ENCODE data around the gene GRPR. TPM values are rescaled to one million over a fixed set of nuclear protein-coding genes. Genes with fewer than 3 reads are reported as not detected.
"Not testable (repeated sequence)": the region's sequence is repeated elsewhere in the genome, so short reads cannot be mapped to it uniquely, and the experiment has no call there.

Gene GRPR
- total and polyA plus RNA-seq, 9 donors, result 0.48 to 0.81 (median 0.68) TPM

DNA sequence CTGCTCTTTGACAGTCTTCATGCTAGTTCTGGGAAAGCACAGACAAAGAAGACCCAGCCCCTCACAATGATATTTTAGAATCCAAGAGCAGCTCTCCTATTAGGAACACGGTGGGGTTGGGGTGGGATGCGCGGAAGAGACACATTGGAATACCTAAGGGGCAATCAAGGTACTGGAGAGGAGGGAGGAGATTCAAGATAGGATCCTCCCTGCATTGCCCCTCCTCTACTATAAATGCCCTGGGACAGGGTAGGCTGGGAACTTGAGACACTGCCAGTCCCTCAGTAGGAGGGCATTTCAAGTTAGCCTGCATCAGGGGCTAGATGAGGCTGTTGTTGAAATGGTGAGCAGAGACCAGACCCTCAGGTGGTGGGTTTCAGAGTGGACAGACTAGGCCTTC is 49.0 kb downstream of the GRPR start:
- H3K27me3 ChIP-seq (ENCODE audit: control insufficient read depth, insufficient read depth, low read length), result peaks cover 49% of the 10 kb centered on the region
- DNase-seq, result no peak
- H3K27ac ChIP-seq (ENCODE audit: low read length), result no peak overlapping the region
- no peaks in the 10 kb centered on the region for H3K36me3 ChIP-seq (ENCODE audit: control insufficient read depth, insufficient read depth, low read length)
- H3K4me3 ChIP-seq (ENCODE audit: low read length), result no peak overlapping the region
- no peaks in the 10 kb centered on the region for H3K9me3 ChIP-seq (replicated peaks; ENCODE audit: control insufficient read depth, low read depth, low read length)
- no peaks in the 10 kb centered on the region for H3K4me1 ChIP-seq (ENCODE audit: control insufficient read depth, insufficient read depth, low read length)
- no CpG with 5 or more reads among the region's 3 CpGs for WGBS (ENCODE audit: insufficient coverage)

DNA sequence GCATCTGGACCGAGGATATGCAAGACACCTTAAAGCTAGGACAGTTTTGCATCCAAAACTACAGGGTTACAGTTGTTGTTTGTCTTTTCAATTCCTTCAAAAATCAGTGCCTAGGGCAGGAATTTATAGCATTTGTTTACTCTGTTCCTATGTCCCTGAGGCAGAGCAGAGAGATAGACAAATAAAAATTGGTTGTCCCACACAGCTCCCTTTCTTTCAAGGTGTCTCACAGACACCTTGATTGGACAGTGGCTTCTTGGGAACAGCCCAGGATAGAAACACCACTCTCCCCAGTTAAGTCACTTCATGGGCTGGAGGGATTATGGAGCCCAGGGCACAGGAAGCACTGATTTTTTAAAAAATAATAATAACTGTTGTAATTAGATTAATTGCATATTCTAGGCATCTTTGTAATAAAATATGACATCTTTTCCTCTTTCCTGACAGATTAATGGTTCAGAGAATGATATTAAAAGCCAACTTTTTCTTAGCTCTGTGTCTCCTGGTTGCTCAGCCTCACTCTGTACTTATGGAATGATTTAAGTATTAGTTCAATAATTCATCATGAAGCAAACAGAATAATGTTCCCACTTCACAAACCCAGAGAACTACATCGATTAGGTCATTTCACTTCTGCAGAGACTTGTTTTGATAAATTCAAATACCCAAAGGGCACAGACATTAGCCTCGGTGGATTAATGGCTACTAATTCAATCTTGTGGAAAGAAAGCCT is 52.1 kb downstream of the GRPR start:
- H3K4me1 ChIP-seq (ENCODE audit: control insufficient read depth, insufficient read depth, low read length), result no peaks in the 10 kb centered on the region
- H3K4me3 ChIP-seq (ENCODE audit: low read length), result no peak overlapping the region
- no peaks in the 10 kb centered on the region for H3K9me3 ChIP-seq (replicated peaks; ENCODE audit: control insufficient read depth, low read depth, low read length)
- H3K27ac ChIP-seq (ENCODE audit: low read length), result no peak overlapping the region
- H3K36me3 ChIP-seq (ENCODE audit: control insufficient read depth, insufficient read depth, low read length), result no peaks in the 10 kb centered on the region
- DNase-seq, result no peak
- no CpG with 5 or more reads among the region's 3 CpGs for WGBS (ENCODE audit: insufficient coverage)
- H3K27me3 ChIP-seq (ENCODE audit: control insufficient read depth, insufficient read depth, low read length), result peaks cover 23% of the 10 kb centered on the region

- WGBS (ENCODE audit: insufficient coverage), result no CpG with 5 or more reads among the region's 2 CpGs
- Histone ChIP-seq H3K27me3 (ENCODE audit: control insufficient read depth, insufficient read depth, low read length) (peaks cover 15% of the 10 kb centered on the region), H3K4me3 (ENCODE audit: low read length) (no peak overlapping the region), H3K9me3 (replicated peaks; ENCODE audit: control insufficient read depth, low read depth, low read length) (no peaks in the 10 kb centered on the region), H3K27ac (ENCODE audit: low read length) (no peak overlapping the region), H3K4me1 (ENCODE audit: control insufficient read depth, insufficient read depth, low read length) (no peaks in the 10 kb centered on the region), H3K36me3 (ENCODE audit: control insufficient read depth, insufficient read depth, low read length) (no peaks in the 10 kb centered on the region)
- DNase-seq, result no peak
Measured at GRCh38 chrX:16177260-16177659, 53.9 kb downstream of the GRPR start.

DNA sequence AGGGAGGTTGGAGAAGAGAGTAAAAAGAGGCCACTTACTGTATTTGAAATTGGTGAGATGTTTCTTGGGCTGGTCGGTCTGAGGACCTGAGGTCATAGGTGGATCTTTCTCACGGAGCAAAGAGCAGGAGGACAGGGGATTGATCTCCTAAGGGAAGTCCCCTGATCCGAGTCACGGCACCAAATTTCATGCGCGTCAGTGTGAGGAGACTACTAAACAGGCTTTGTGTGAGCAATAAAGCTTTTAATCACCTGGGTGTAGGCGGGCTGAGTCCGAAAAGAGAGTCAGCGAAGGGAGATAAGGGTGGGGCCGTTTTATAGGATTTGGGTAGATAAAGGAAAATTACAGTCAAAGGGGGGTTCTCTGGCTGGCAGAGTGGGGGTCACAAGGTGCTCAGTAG is 60.5 kb downstream of the GRPR start:
- H3K4me1 ChIP-seq (ENCODE audit: control insufficient read depth, insufficient read depth, low read length); H3K9me3 ChIP-seq (replicated peaks; ENCODE audit: control insufficient read depth, low read depth, low read length); H3K4me3 ChIP-seq (ENCODE audit: low read length); DNase-seq; H3K36me3 ChIP-seq (ENCODE audit: control insufficient read depth, insufficient read depth, low read length); H3K27ac ChIP-seq (ENCODE audit: low read length): not testable (repeated sequence)
- H3K27me3 ChIP-seq (ENCODE audit: control insufficient read depth, insufficient read depth, low read length), result peaks cover 10% of the 10 kb centered on the region
- 57% methylated on average over 9 of the region's 10 CpGs for WGBS (ENCODE audit: insufficient coverage)

GRCh38 chrX:16185725-16186136 is 62.4 kb downstream of the GRPR start:
- Histone ChIP-seq H3K36me3 (ENCODE audit: control insufficient read depth, insufficient read depth, low read length) (no peaks in the 10 kb centered on the region), H3K27ac (ENCODE audit: low read length) (no peak overlapping the region), H3K4me1 (ENCODE audit: control insufficient read depth, insufficient read depth, low read length) (no peaks in the 10 kb centered on the region), H3K27me3 (ENCODE audit: control insufficient read depth, insufficient read depth, low read length) (peaks cover 12% of the 10 kb centered on the region), H3K9me3 (replicated peaks; ENCODE audit: control insufficient read depth, low read depth, low read length) (no peaks in the 10 kb centered on the region), H3K4me3 (ENCODE audit: low read length) (no peak overlapping the region)
- WGBS (ENCODE audit: insufficient coverage), result 50% methylated on average over 2 of the region's 2 CpGs
- DNase-seq, result no peak

DNA sequence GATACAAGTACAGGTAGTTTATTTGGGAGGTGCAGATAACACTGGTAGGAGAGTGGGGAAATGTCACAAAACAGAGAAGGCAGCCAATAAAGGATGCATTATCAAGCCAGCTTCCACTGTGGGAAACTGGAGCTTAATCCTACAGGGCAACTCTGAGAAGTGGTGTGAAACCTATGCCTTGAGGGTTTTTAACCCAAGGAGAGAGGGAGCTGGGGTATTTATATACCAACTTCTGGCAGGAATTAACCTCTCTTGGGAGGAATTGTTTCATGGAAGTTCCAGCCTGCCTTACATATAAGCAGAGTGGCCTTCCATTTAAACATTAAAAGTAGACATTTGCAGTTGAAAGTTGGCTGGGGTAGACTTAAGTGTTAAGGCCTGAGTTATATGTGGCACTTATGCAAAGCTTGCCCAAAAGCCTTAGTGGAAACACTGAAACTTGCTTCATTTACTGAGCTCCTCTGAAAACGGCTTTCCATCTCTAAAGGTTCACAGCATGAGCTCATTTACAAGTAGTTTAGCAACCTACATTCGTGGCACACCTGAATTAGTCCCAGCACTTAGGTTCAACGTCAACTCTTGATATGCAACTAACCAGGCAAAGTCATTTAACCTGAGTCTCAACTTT is 63.1 kb downstream of the GRPR start:
- Histone ChIP-seq H3K36me3 (ENCODE audit: control insufficient read depth, insufficient read depth, low read length) (no peaks in the 10 kb centered on the region), H3K27ac (ENCODE audit: low read length) (no peak overlapping the region), H3K4me3 (ENCODE audit: low read length) (no peak overlapping the region), H3K9me3 (replicated peaks; ENCODE audit: control insufficient read depth, low read depth, low read length) (no peaks in the 10 kb centered on the region), H3K4me1 (ENCODE audit: control insufficient read depth, insufficient read depth, low read length) (no peaks in the 10 kb centered on the region), H3K27me3 (ENCODE audit: control insufficient read depth, insufficient read depth, low read length) (peaks cover 12% of the 10 kb centered on the region)
- DNase-seq, result no peak
- WGBS (ENCODE audit: insufficient coverage), result 21% methylated on average over 3 of the region's 3 CpGs

GRCh38 chrX:16187024-16187760 is 63.8 kb downstream of the GRPR start:
- Histone ChIP-seq H3K36me3 (ENCODE audit: control insufficient read depth, insufficient read depth, low read length) (no peaks in the 10 kb centered on the region), H3K27me3 (ENCODE audit: control insufficient read depth, insufficient read depth, low read length) (peaks cover 15% of the 10 kb centered on the region), H3K9me3 (replicated peaks; ENCODE audit: control insufficient read depth, low read depth, low read length) (no peaks in the 10 kb centered on the region), H3K4me1 (ENCODE audit: control insufficient read depth, insufficient read depth, low read length) (no peaks in the 10 kb centered on the region), H3K27ac (ENCODE audit: low read length) (no peak overlapping the region), H3K4me3 (ENCODE audit: low read length) (no peak overlapping the region)
- WGBS (ENCODE audit: insufficient coverage), result no CpG with 5 or more reads among the region's 4 CpGs
- no peak for DNase-seq

DNA sequence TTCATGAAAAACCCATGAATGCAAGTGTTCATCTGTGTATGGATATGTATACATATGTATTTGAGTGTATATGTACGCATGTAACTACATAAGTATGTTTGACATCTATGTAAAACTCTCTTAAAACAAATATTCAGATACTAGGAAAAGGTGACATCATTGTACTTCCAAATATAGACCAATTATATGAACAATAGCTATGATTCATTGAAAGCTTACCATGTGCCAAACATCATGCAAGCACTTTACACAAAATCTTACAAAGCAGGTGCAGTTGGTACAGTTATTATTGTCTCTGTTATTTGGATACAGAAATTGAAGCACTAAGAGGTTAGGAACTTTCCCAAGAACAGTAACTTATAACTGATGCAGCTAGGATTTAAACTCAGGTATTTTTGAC is 65.3 kb downstream of the GRPR start:
- DNase-seq, result no peak
- Histone ChIP-seq H3K27me3 (ENCODE audit: control insufficient read depth, insufficient read depth, low read length) (peaks cover 15% of the 10 kb centered on the region), H3K27ac (ENCODE audit: low read length) (no peak overlapping the region), H3K36me3 (ENCODE audit: control insufficient read depth, insufficient read depth, low read length) (no peaks in the 10 kb centered on the region), H3K4me1 (ENCODE audit: control insufficient read depth, insufficient read depth, low read length) (no peaks in the 10 kb centered on the region), H3K9me3 (replicated peaks; ENCODE audit: control insufficient read depth, low read depth, low read length) (no peaks in the 10 kb centered on the region), H3K4me3 (ENCODE audit: low read length) (no peak overlapping the region)
- WGBS (ENCODE audit: insufficient coverage), result no CpG with 5 or more reads among the region's 1 CpG

DNA sequence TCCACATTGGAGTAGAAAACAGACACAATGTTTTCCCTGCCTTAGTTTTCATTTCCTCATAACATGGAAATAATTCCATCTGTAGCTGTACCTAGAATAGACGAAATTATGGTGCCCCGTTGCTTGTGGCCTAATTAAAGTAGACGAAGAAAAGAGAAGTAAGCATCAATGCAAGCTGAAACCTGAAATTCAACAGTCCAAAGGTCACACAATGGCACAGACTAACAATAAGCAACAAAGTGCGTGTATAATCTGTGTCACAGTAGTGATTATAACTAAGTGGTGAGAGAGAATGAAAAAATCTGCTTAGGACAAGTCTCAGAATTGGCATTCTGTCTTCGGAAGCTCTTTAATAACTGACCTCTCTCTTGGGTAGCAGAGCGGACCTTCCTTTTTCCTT is 68.2 kb downstream of the GRPR start:
- Histone ChIP-seq H3K27me3 (ENCODE audit: control insufficient read depth, insufficient read depth, low read length) (peaks cover 9% of the 10 kb centered on the region), H3K4me3 (ENCODE audit: low read length) (no peak overlapping the region), H3K4me1 (ENCODE audit: control insufficient read depth, insufficient read depth, low read length) (no peaks in the 10 kb centered on the region), H3K9me3 (replicated peaks; ENCODE audit: control insufficient read depth, low read depth, low read length) (no peaks in the 10 kb centered on the region), H3K27ac (ENCODE audit: low read length) (no peak overlapping the region), H3K36me3 (ENCODE audit: control insufficient read depth, insufficient read depth, low read length) (no peaks in the 10 kb centered on the region)
- WGBS (ENCODE audit: insufficient coverage), result 61% methylated on average over 2 of the region's 6 CpGs
- no peak for DNase-seq

DNA sequence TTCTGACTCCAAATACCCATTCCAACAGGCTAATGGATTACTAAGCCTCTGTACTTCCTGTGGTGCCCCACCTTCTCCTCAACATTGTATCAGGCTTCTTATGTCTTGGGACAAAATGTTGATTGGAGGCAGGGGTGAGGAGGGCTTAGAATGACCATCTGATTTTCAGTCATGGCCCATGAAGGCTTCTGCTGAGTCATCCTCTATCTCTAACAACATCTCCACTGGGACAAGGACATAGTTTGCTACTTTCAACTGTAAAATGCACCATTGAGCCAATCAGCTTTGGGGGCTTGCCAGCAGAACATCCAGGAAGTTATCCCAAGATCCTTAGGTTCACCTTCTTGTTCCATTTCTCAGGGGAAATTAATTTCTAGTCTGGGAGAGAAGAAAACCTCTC is 73.5 kb downstream of the GRPR start:
- no peaks in the 10 kb centered on the region for H3K9me3 ChIP-seq (replicated peaks; ENCODE audit: control insufficient read depth, low read depth, low read length)
- no peaks in the 10 kb centered on the region for H3K36me3 ChIP-seq (ENCODE audit: control insufficient read depth, insufficient read depth, low read length)
- peaks cover 22% of the 10 kb centered on the region for H3K27me3 ChIP-seq (ENCODE audit: control insufficient read depth, insufficient read depth, low read length)
- DNase-seq, result no peak
- H3K27ac ChIP-seq (ENCODE audit: low read length), result no peak overlapping the region
- H3K4me1 ChIP-seq (ENCODE audit: control insufficient read depth, insufficient read depth, low read length), result no peaks in the 10 kb centered on the region
- no peak overlapping the region for H3K4me3 ChIP-seq (ENCODE audit: low read length)
